ENCODE measurements around the gene KRTAP4-5. TPM values are rescaled to one million over a fixed set of nuclear protein-coding genes. Genes with fewer than 3 reads are reported as not detected.
"Not testable (repeated sequence)": the region's sequence is repeated elsewhere in the genome, so short reads cannot be mapped to it uniquely, and the experiment has no call there.

The KRTAP4-5 gene
- total RNA-seq, result not detected in 3 replicates
- long read RNA-seq, result 0 reads

DNA sequence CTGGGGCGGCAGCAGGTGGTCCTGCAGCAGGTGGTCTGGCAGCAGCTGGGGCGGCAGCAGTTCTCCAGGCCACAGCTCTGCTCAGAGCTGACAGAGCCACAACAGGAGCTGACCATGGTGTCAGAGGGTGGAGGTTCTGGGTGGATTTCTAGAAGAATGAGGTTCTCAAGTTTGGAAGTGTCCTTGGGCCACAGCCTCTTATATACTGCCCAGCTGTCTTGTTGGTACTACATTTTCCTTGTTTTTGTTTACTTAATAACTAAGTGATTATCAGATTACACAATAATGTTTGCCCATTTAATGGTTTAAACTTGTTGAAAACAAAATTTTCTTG, at the start of gene KRTAP4-5:
Gene KRTAP4-5, minus strand, starts transcription at position 174 of the 334 bp plus-strand sequence. Its CDS starts 58 bp downstream, at position 116.
- Mint-ChIP-seq H3K4me3 (ENCODE audit: unreplicated experiment) (no peak within 1 kb of the TSS), H3K27me3 (ENCODE audit: low read depth) (peaks cover 5% of the 10 kb centered on the region), H3K36me3 (ENCODE audit: low read depth) (no peaks in the 10 kb centered on the region), H3K4me1 (ENCODE audit: low read depth) (no peaks in the 10 kb centered on the region), H3K27ac (ENCODE audit: unreplicated experiment) (no peak within 1 kb of the TSS), H3K9me3 (ENCODE audit: low read depth) (no peaks in the 10 kb centered on the region)
- no peak for DNase-seq (ENCODE audit: low spot score)
- TF ChIP-seq, protein P1, sequence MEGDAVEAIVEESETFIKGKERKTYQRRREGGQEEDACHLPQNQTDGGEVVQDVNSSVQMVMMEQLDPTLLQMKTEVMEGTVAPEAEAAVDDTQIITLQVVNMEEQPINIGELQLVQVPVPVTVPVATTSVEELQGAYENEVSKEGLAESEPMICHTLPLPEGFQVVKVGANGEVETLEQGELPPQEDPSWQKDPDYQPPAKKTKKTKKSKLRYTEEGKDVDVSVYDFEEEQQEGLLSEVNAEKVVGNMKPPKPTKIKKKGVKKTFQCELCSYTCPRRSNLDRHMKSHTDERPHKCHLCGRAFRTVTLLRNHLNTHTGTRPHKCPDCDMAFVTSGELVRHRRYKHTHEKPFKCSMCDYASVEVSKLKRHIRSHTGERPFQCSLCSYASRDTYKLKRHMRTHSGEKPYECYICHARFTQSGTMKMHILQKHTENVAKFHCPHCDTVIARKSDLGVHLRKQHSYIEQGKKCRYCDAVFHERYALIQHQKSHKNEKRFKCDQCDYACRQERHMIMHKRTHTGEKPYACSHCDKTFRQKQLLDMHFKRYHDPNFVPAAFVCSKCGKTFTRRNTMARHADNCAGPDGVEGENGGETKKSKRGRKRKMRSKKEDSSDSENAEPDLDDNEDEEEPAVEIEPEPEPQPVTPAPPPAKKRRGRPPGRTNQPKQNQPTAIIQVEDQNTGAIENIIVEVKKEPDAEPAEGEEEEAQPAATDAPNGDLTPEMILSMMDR (IDR thresholded peaks at IDR 0.05), result no peak

DNA sequence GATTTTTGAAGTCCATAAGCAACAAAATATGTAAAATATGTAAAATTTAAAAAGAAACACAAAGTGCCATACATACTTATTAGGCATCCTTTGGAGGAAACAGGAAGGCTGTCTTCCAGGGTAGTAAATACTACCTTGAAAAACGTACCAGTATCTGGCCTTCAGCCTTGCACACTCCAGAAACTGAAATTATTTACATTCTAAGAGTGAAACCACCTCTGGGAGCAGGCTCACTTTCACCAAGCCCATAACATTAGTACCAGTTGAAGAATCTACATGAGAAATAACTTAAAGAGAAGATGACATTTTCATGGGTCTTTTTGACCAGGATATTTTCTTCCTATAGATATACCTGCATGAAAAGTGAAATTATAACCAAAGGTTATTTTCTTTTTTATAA, 46.4 kb upstream of the KRTAP4-5 start:
- Mint-ChIP-seq H3K27ac (ENCODE audit: unreplicated experiment) (no peak overlapping the region), H3K4me1 (ENCODE audit: low read depth) (peaks cover 3% of the 10 kb centered on the region), H3K27me3 (ENCODE audit: low read depth) (no peaks in the 10 kb centered on the region), H3K36me3 (ENCODE audit: low read depth) (no peaks in the 10 kb centered on the region), H3K4me3 (ENCODE audit: unreplicated experiment) (no peak overlapping the region), H3K9me3 (ENCODE audit: low read depth) (peaks cover 6% of the 10 kb centered on the region)
- DNase-seq (ENCODE audit: low spot score), result no peak
- TF ChIP-seq, protein P1 (IDR thresholded peaks at IDR 0.05), result no peak

DNA sequence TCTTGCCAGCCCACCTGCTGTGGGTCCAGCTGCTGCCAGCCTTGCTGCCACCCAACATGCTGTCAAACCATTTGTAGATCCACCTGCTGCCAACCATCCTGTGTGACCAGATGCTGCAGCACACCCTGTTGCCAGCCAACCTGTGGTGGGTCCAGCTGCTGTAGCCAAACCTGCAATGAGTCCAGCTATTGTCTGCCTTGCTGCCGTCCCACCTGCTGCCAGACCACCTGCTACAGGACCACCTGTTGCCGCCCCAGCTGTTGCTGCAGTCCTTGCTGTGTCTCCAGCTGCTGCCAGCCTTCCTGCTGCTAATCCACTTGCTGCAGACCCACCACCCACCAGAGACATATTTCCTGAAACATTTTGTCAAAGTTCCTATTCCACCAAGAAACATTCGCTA, 40.7 kb upstream of the KRTAP4-5 start:
- H3K27ac Mint-ChIP-seq (ENCODE audit: unreplicated experiment), result no peak overlapping the region
- H3K4me1 Mint-ChIP-seq (ENCODE audit: low read depth), result no peaks in the 10 kb centered on the region
- no peaks in the 10 kb centered on the region for H3K9me3 Mint-ChIP-seq (ENCODE audit: low read depth)
- no peak for DNase-seq (ENCODE audit: low spot score)
- H3K27me3 Mint-ChIP-seq (ENCODE audit: low read depth), result peaks cover 16% of the 10 kb centered on the region
- H3K4me3 Mint-ChIP-seq (ENCODE audit: unreplicated experiment), result no peak overlapping the region
- no peaks in the 10 kb centered on the region for H3K36me3 Mint-ChIP-seq (ENCODE audit: low read depth)
- TF ChIP-seq, protein P1 (IDR thresholded peaks at IDR 0.05), result no peak

DNA sequence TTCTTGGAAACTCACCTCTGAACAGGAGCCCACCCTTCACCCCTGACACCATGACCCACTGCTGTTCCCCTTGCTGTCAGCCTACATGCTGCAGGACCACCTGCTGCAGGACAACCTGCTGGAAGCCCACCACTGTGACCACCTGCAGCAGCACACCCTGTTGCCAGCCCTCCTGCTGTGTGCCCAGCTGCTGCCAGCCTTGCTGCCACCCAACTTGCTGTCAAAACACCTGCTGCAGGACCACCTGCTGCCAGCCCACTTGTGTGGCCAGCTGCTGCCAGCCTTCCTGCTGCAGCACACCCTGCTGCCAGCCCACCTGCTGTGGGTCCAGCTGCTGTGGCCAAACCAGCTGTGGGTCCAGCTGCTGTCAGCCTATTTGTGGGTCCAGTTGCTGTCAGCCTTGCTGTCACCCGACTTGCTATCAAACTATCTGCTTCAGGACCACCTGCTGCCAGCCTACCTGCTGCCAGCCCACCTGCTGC, 40.3 kb upstream of the KRTAP4-5 start, which contains the start of gene KRTAP9-1:
Gene KRTAP9-1, plus strand, starts transcription at position 51 of the 482 bp plus-strand sequence. Its CDS starts 0 bp downstream, at position 51.
- not testable (repeated sequence) for DNase-seq (ENCODE audit: low spot score); H3K27ac Mint-ChIP-seq (ENCODE audit: unreplicated experiment); H3K4me3 Mint-ChIP-seq (ENCODE audit: unreplicated experiment); H3K4me1 Mint-ChIP-seq (ENCODE audit: low read depth); H3K9me3 Mint-ChIP-seq (ENCODE audit: low read depth); H3K36me3 Mint-ChIP-seq (ENCODE audit: low read depth)
- H3K27me3 Mint-ChIP-seq (ENCODE audit: low read depth), result peaks cover 19% of the 10 kb centered on the region

DNA sequence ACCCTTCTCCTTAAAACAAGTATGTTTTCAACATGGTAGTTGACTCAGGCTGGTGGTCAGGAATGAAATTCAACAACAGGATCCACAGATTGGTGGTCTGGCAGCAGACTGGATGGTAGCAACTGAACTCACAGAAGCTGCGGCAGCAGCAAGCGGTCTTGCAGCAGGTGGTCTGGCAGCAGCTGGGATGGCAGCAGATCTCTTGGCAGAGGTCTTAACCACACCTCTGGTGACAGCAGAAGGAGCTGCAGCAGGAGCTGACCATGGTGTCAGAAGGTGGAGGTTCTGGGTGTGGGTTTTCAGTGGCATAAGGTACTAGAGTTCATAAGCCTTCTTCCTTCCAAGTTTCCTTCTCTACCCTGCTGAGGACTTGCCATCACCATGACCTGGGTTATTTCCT, 37.2 kb upstream of the KRTAP4-5 start:
- DNase-seq (ENCODE audit: low spot score), result no peak
- Mint-ChIP-seq H3K9me3 (ENCODE audit: low read depth) (no peaks in the 10 kb centered on the region), H3K4me3 (ENCODE audit: unreplicated experiment) (no peak overlapping the region), H3K27ac (ENCODE audit: unreplicated experiment) (no peak overlapping the region), H3K36me3 (ENCODE audit: low read depth) (peaks cover 1% of the 10 kb centered on the region), H3K27me3 (ENCODE audit: low read depth) (peaks cover 26% of the 10 kb centered on the region), H3K4me1 (ENCODE audit: low read depth) (no peaks in the 10 kb centered on the region)
- TF ChIP-seq, protein P1 (IDR thresholded peaks at IDR 0.05), result no peak

DNA sequence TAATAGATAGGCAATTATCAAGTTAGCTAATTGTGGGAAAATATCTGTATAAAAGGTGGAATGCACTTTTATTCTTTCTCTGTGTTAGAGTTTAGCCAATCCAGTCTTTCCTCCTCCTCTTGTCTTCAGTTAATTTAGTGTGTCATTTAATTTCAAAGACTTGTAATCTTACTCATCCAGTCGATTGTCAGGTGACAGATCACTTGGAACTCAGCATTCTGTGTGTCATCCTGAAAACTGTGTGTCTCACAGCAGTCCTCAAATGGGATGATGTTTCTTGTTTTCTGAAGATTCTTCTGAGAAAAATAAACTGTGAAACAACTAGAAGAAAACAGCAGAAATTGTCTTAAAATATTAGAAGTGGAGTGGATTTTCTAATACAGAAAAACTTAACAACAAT, 35.4 kb upstream of the KRTAP4-5 start:
- no peak for DNase-seq (ENCODE audit: low spot score)
- Mint-ChIP-seq H3K36me3 (ENCODE audit: low read depth) (peaks cover 1% of the 10 kb centered on the region), H3K27me3 (ENCODE audit: low read depth) (peaks cover 18% of the 10 kb centered on the region), H3K4me3 (ENCODE audit: unreplicated experiment) (no peak overlapping the region), H3K27ac (ENCODE audit: unreplicated experiment) (no peak overlapping the region), H3K9me3 (ENCODE audit: low read depth) (no peaks in the 10 kb centered on the region), H3K4me1 (ENCODE audit: low read depth) (no peaks in the 10 kb centered on the region)
- TF ChIP-seq, protein P1 (IDR thresholded peaks at IDR 0.05), result no peak
